GM08714 (cell line): ENCODE results near the gene OR10A7.
"Not testable (repeated sequence)": the region's sequence is repeated elsewhere in the genome, so short reads cannot be mapped to it uniquely, and the experiment has no call there.

Experiments used
- H3K4me3 ChIP-seq: fragments of 200-500 bp; sonication (Bioruptor generic); 2 replicates; pipeline ENCODE4 v1.5.1; 2014; ENCODE audit warnings: mild to moderate bottlenecking, low read length, inconsistent platforms
- ZNF274 ChIP-seq: IDR thresholded peaks from 2 replicates; pipeline ENCODE4 v1.6.1; 2012; ENCODE audit warnings: mild to moderate bottlenecking, low read depth, low read length

Gene OR10A7

GRCh38 chr12:55220725-55221124 lies at the start of gene OR10A7:
Gene OR10A7 (plus strand): TSS chr12:55221025. CDS start chr12:55221025, 0 bp downstream.
- no peak for TF ChIP-seq ZNF274
- H3K4me3 ChIP-seq: no peak within 1 kb of the TSS

- H3K4me3 ChIP-seq: no peak overlapping the region
- TF ChIP-seq ZNF274: no peak
Observed at GRCh38 chr12:55171445-55171844, 49.4 kb upstream of the OR10A7 start.

GRCh38 chr12:55171846-55172245 lies 49.0 kb upstream of the OR10A7 start:
- H3K4me3 ChIP-seq: not testable (repeated sequence)

GRCh38 chr12:55172686-55173085 lies 48.1 kb upstream of the OR10A7 start:
- no peak overlapping the region for H3K4me3 ChIP-seq
- no peak for TF ChIP-seq ZNF274

- H3K4me3 ChIP-seq: no peak overlapping the region
- no peak for TF ChIP-seq ZNF274
Observed at GRCh38 chr12:55173456-55173855, 47.4 kb upstream of the OR10A7 start.

- no peak for TF ChIP-seq ZNF274
- no peak overlapping the region for H3K4me3 ChIP-seq
Observed at GRCh38 chr12:55188573-55188972, 32.3 kb upstream of the OR10A7 start.

GRCh38 chr12:55188974-55189556 lies 31.8 kb upstream of the OR10A7 start:
- TF ChIP-seq ZNF274: no peak
- no peak overlapping the region for H3K4me3 ChIP-seq

GRCh38 chr12:55194382-55194781 lies 26.4 kb upstream of the OR10A7 start:
- no peak for TF ChIP-seq ZNF274
- H3K4me3 ChIP-seq: no peak overlapping the region

- no peak for TF ChIP-seq ZNF274
Observed at GRCh38 chr12:55226523-55226922, 5.7 kb downstream of the OR10A7 start.

GRCh38 chr12:55227643-55228042 lies 6.8 kb downstream of the OR10A7 start:
- TF ChIP-seq ZNF274: no peak
- H3K4me3 ChIP-seq: no peak overlapping the region

More at GRCh38 chr12:55226523-55226922, 5.7 kb downstream of the OR10A7 start:
- no peak overlapping the region for H3K4me3 ChIP-seq

GRCh38 chr12:55244309-55244708 lies 23.5 kb downstream of the OR10A7 start, which contains the start of gene OR6C74:
Gene OR6C74 (plus strand): TSS chr12:55244609. CDS start chr12:55247288, 2,679 bp downstream.
- no peak within 1 kb of the TSS for H3K4me3 ChIP-seq
- no peak for TF ChIP-seq ZNF274

- TF ChIP-seq ZNF274: no peak
- H3K4me3 ChIP-seq: no peak overlapping the region
Observed at GRCh38 chr12:55246159-55246558, 25.3 kb downstream of the OR10A7 start.

GRCh38 chr12:55250944-55251343 lies 30.1 kb downstream of the OR10A7 start:
- no peak overlapping the region for H3K4me3 ChIP-seq
- TF ChIP-seq ZNF274: no peak

GRCh38 chr12:55253281-55253680 lies 32.5 kb downstream of the OR10A7 start:
- no peak for TF ChIP-seq ZNF274
- no peak overlapping the region for H3K4me3 ChIP-seq

- no peak overlapping the region for H3K4me3 ChIP-seq
- TF ChIP-seq ZNF274: no peak
Observed at GRCh38 chr12:55256831-55257230, 36.0 kb downstream of the OR10A7 start.

- H3K4me3 ChIP-seq: no peak overlapping the region
Observed at GRCh38 chr12:55258303-55258702, 37.5 kb downstream of the OR10A7 start.

More at GRCh38 chr12:55258303-55258702, 37.5 kb downstream of the OR10A7 start:
- no peak for TF ChIP-seq ZNF274
